Renal cortex interstitium (tissue), 11 donors: ENCODE results near the gene ALDH8A1. TPM values are rescaled to one million over a fixed set of nuclear protein-coding genes. Genes with fewer than 3 reads are reported as not detected.
A peak's percentile ranks its signal among the peaks of the same experiment; 100 is the strongest.
"Not testable (repeated sequence)": the region's sequence is repeated elsewhere in the genome, so short reads cannot be mapped to it uniquely, and the experiment has no call there.

Experiments used
- DNase-seq, 11 donors: peaks; one replicate each; pipeline ENCODE4 v3.0.0-alpha.2; 2013; ENCODE audit warnings: low read depth in 9 of 11, low spot score in 4 of 11; ENCODE audit errors: extremely low read depth in 1 of 11
- polyA plus RNA-seq, 3 donors: library from polyadenylated mRNA; unstranded; fragments of 120-200 nt; gene quantifications; one replicate each; pipeline ENCODE4 v1.2.1, GENCODE V29; 2013; ENCODE audit not compliant: insufficient read length in 3 of 3

ALDH8A1 gene
- polyA plus RNA-seq, 3 donors: 29.0 to 36.4 (median 32.3) TPM

- no peak for DNase-seq
Measured at GRCh38 chr6:134928151-134928900, 21.6 kb downstream of the ALDH8A1 start.

GRCh38 chr6:134925800-134926199 lies 24.1 kb downstream of the ALDH8A1 start:
- DNase-seq: no peak

GRCh38 chr6:134921721-134922261 lies 28.1 kb downstream of the ALDH8A1 start:
- no peak for DNase-seq

- DNase-seq: no peak
Measured at GRCh38 chr6:134921276-134921675, 28.6 kb downstream of the ALDH8A1 start.

- DNase-seq: no peak
Measured at GRCh38 chr6:134920422-134920821, 29.5 kb downstream of the ALDH8A1 start.

- no peak for DNase-seq
Measured at GRCh38 chr6:134918418-134918961, 31.4 kb downstream of the ALDH8A1 start.

GRCh38 chr6:134911547-134911946 lies 38.4 kb downstream of the ALDH8A1 start:
- DNase-seq: no peak

GRCh38 chr6:134910593-134910935 lies 39.3 kb downstream of the ALDH8A1 start:
- no peak for DNase-seq

- DNase-seq: no peak
Measured at GRCh38 chr6:134909701-134910592, 40.0 kb downstream of the ALDH8A1 start.

GRCh38 chr6:134908906-134909516 lies 40.9 kb downstream of the ALDH8A1 start:
- DNase-seq: peak in 5 of 11 donors; percentile 17 to 51 (median 36)

GRCh38 chr6:134904731-134905130 lies 45.2 kb downstream of the ALDH8A1 start:
- not testable (repeated sequence) for DNase-seq

GRCh38 chr6:134903448-134903847 lies 46.5 kb downstream of the ALDH8A1 start:
- no peak for DNase-seq

- no peak for DNase-seq
Measured at GRCh38 chr6:134902936-134903335, 47.0 kb downstream of the ALDH8A1 start.

GRCh38 chr6:134902074-134902861 lies 47.6 kb downstream of the ALDH8A1 start:
- no peak for DNase-seq

- DNase-seq: no peak
Measured at GRCh38 chr6:134898575-134898974, 51.3 kb downstream of the ALDH8A1 start.

- not testable (repeated sequence) for DNase-seq
Measured at GRCh38 chr6:134898166-134898565, 51.7 kb downstream of the ALDH8A1 start.

- no peak for DNase-seq
Measured at GRCh38 chr6:134896910-134897309, 53.0 kb downstream of the ALDH8A1 start.

GRCh38 chr6:134894800-134895199 lies 55.1 kb downstream of the ALDH8A1 start:
- no peak for DNase-seq

GRCh38 chr6:134892362-134892761 lies 57.5 kb downstream of the ALDH8A1 start:
- DNase-seq: no peak
